ENCODE results near the gene SNF8. TPM values are rescaled to one million over a fixed set of nuclear protein-coding genes. Genes with fewer than 3 reads are reported as not detected.

SNF8 gene
- total RNA-seq, 1 experiment from 2014 or later = 129 TPM

GRCh38 chr17:48981927-48982539, 37.4 kb upstream of the SNF8 start:
- Histone ChIP-seq H2BK15ac (ENCODE audit: low read depth, low read length) (no peak overlapping the region), H3K27me3 (ENCODE audit: insufficient read depth, low read length) (no peaks in the 10 kb centered on the region), H3T11ph (ENCODE audit: low read length) (no peak overlapping the region), H3K18ac (ENCODE audit: insufficient read length, low read depth, low read length) (no peak overlapping the region), H3K79me1 (ENCODE audit: insufficient read depth, low read depth, low read length, poor library complexity, severe bottlenecking) (no peaks in the 10 kb centered on the region), H3K14ac (ENCODE audit: insufficient read depth, low read length) (no peak overlapping the region), H4K91ac (ENCODE audit: insufficient read length, low read depth, low read length) (no peak overlapping the region), H3K9me3 (ENCODE audit: control insufficient read depth, low read depth, low read length) (no peaks in the 10 kb centered on the region), H4K20me1 (ENCODE audit: control insufficient read depth, insufficient read depth, insufficient read length) (no peaks in the 10 kb centered on the region), H2BK20ac (ENCODE audit: low read depth, low read length, poor library complexity, severe bottlenecking) (no peak overlapping the region), H2BK12ac (ENCODE audit: insufficient read length, low read depth, low read length) (no peak overlapping the region), H3K23me2 (ENCODE audit: insufficient read length, low read depth, low read length, poor library complexity, severe bottlenecking) (no peaks in the 10 kb centered on the region), H3K4me2 (ENCODE audit: insufficient read depth, insufficient read length, low read length) (no peak overlapping the region), H3K56ac (ENCODE audit: insufficient read length, low read depth, low read length) (no peak overlapping the region), H2BK5ac (ENCODE audit: insufficient read length, low read length) (no peak overlapping the region), H3K4me1 (ENCODE audit: insufficient read depth, low read length) (no peaks in the 10 kb centered on the region), H3K79me2 (ENCODE audit: insufficient read depth, low read length) (no peaks in the 10 kb centered on the region), H2AFZ (ENCODE audit: low read length) (no peak overlapping the region), H3K9ac (ENCODE audit: extremely low read depth, insufficient read length, low read length) (no peak overlapping the region), H3K4ac (ENCODE audit: low read depth, low read length) (no peak overlapping the region), H3K23ac (ENCODE audit: insufficient read length, low read depth, low read length) (no peak overlapping the region), H4K5ac (ENCODE audit: insufficient read length, low read depth, low read length) (no peak overlapping the region), H4K8ac (replicated peaks; ENCODE audit: insufficient read length, low read depth, low read length) (no peak overlapping the region), H3K27ac (ENCODE audit: insufficient read length, low read depth, low read length) (no peak overlapping the region), H2BK120ac (ENCODE audit: low read depth, low read length, poor library complexity, severe bottlenecking) (no peak overlapping the region), H2AK5ac (ENCODE audit: insufficient read length, low read length) (no peak overlapping the region)
- no CpG with 5 or more reads among the region's 3 CpGs for WGBS (ENCODE audit: extremely low coverage, insufficient read length, low lambda C conversion rate)
- Mint-ChIP-seq H3K27me3 (ENCODE audit: low read depth) (no peaks in the 10 kb centered on the region), H3K27ac (no peak overlapping the region), H3K9me3 (no peaks in the 10 kb centered on the region; a peak in 2 of 5 replicates), H3K4me1 (no peaks in the 10 kb centered on the region), H3K36me3 (ENCODE audit: insufficient read depth in 1 of 3, low read depth in 3 of 3) (no peaks in the 10 kb centered on the region), H3K4me3 (no peak overlapping the region)
- DNase-seq = peak; percentile 8
- no peak for TF ChIP-seq CTCF (conservative IDR thresholded peaks at IDR 0.05)
